K562 (cell line): ENCODE results near the gene SMIM30. TPM values are rescaled to one million over a fixed set of nuclear protein-coding genes. Genes with fewer than 3 reads are reported as not detected.
"Not testable (repeated sequence)": the region's sequence is repeated elsewhere in the genome, so short reads cannot be mapped to it uniquely, and the experiment has no call there.

Experiments used
- ATAC-seq: fragments of 200-7000 bp; cut with Tn5 transposase; 3 replicates; pipeline ENCODE4 v1.9.1; 2020; ENCODE audit warnings: moderate library complexity
- BruUV-seq: library from RNA; stranded (reverse); fragments of 400-500 nt; replicated peaks from 2 replicates; lab custom pipeline; 2021; lab: Mats Ljungman, UMichigan
- CTCF ChIA-PET: fragments of 300-600 bp; formaldehyde crosslinking; extraction: SDS; loops from one replicate; lab custom pipeline; 2021; ENCODE audit warnings: low intra/inter-chr PET ratio; lab: Yijun Ruan, JAX
- POLR2A ChIA-PET: fragments of 300-600, 350-650 bp; sonication (Branson Sonifier 250); formaldehyde crosslinking; extraction: SDS; loops from one replicate; lab custom pipeline; 2021; ENCODE audit warnings: antibody characterized with exemption, inconsistent platforms; lab: Yijun Ruan, JAX
- DNase-seq, 4 experiments: peaks; one replicate each; pipeline versions ENCODE4 v3.0.0 to v3.0.0-alpha.2; 2011 to 2018; ENCODE audit warnings: low spot score in 3 of 4, mixed read lengths in 3 of 4; ENCODE audit errors: extremely low read depth in 1 of 4
- FAIRE-seq: peaks from 2 replicates; lab custom pipeline; 2011; peaks lifted over from hg19 to GRCh38; lab: Jason Lieb, UNC
- H2AFZ ChIP-seq: 2 replicates; pipeline ENCODE4 v1.6.0; 2011; ENCODE audit warnings: low read depth, low read length, control low read depth, inconsistent platforms
- H3K27ac ChIP-seq: fragments of 200-600 bp; 3 replicates; pipeline ENCODE4 v1.8.0; 2011; ENCODE audit warnings: low read depth, mild to moderate bottlenecking, control low read depth, inconsistent platforms, low read length, moderate library complexity, mixed read lengths; ENCODE audit errors: extremely low read depth
- H3K27me3 ChIP-seq, 2 experiments: fragments of 300-600 bp in 1 of 2; 2 replicates in 1 of 2; 3 replicates in 1 of 2; pipeline versions ENCODE4 v1.6.0 to v1.8.0; 2011; ENCODE audit warnings: inconsistent platforms in 2 of 2, low read length in 2 of 2, mild to moderate bottlenecking in 1 of 2, mixed read lengths in 1 of 2, moderate library complexity in 1 of 2; ENCODE audit not compliant: control insufficient read depth in 2 of 2, insufficient read depth in 2 of 2
- H3K36me3 ChIP-seq: fragments of 300-600 bp; 3 replicates; pipeline ENCODE4 v1.8.0; 2011; ENCODE audit warnings: mild to moderate bottlenecking, low read length, inconsistent platforms; ENCODE audit not compliant: control insufficient read depth, insufficient read depth
- H3K4me1 ChIP-seq, 2 experiments: fragments of 200-600 bp in 1 of 2; replicated peaks in 1 of 2; 2 replicates in 1 of 2; 3 replicates in 1 of 2; pipeline versions ENCODE4 v1.5.1 to v1.8.0; 2011; ENCODE audit warnings: inconsistent platforms in 2 of 2, low read length in 2 of 2, mild to moderate bottlenecking in 1 of 2, mixed read lengths in 1 of 2, moderate library complexity in 1 of 2; ENCODE audit not compliant: control insufficient read depth in 2 of 2, insufficient read depth in 2 of 2
- H3K4me2 ChIP-seq: 2 replicates; pipeline ENCODE4 v1.6.1; 2011; ENCODE audit warnings: low read length, control low read depth, inconsistent platforms, mixed read lengths; ENCODE audit not compliant: insufficient read depth
- H3K4me3 ChIP-seq: fragments of 200-600 bp; sonication (generic), shearing (Covaris generic); 2 replicates; pipeline ENCODE4 v1.5.1; 2016; ENCODE audit warnings: control low read depth, inconsistent platforms
- H3K79me2 ChIP-seq: fragments of 200-600 bp; 3 replicates; pipeline ENCODE4 v1.8.0; 2011; ENCODE audit warnings: low read length, inconsistent platforms; ENCODE audit not compliant: control insufficient read depth, insufficient read depth
- H3K9ac ChIP-seq, 2 experiments: 2 replicates each; pipeline versions ENCODE4 v1.6.0 to v1.6.1; 2011; ENCODE audit warnings: low read depth in 2 of 2, low read length in 2 of 2, control low read depth in 1 of 2, inconsistent platforms in 1 of 2, mild to moderate bottlenecking in 1 of 2, mixed read lengths in 1 of 2; ENCODE audit not compliant: insufficient read depth in 1 of 2
- H3K9me1 ChIP-seq: one replicate; pipeline ENCODE4 v1.6.0; 2011; ENCODE audit warnings: inconsistent platforms, mild to moderate bottlenecking, low read length, moderate library complexity; ENCODE audit not compliant: control insufficient read depth, insufficient read depth
- H3K9me3 ChIP-seq: replicated peaks from 2 replicates; pipeline ENCODE4 v1.5.1; 2011; ENCODE audit warnings: low read depth, low read length, inconsistent platforms; ENCODE audit not compliant: control insufficient read depth, insufficient read depth
- H4K20me1 ChIP-seq: replicated peaks from 2 replicates; pipeline ENCODE4 v1.6.1; 2011; ENCODE audit warnings: low read length, inconsistent platforms, mixed read lengths; ENCODE audit not compliant: control insufficient read depth, insufficient read depth
- ATF4 ChIP-seq: fragments of 450-650 bp; formaldehyde crosslinking; IDR thresholded peaks from 2 replicates; pipeline ENCODE4 v1.4.0; 2022; ENCODE audit warnings: mild to moderate bottlenecking, moderate library complexity
- ATF7 ChIP-seq: fragments of 450-650 bp; IDR thresholded peaks from 2 replicates; pipeline ENCODE4 v1.7.1; 2014; ENCODE audit warnings: mild to moderate bottlenecking, moderate library complexity
- CEBPB ChIP-seq: fragments of 450-650 bp; IDR thresholded peaks from 2 replicates; pipeline ENCODE4 v1.6.1; 2016; ENCODE audit warnings: missing genetic modification characterization, missing compliant biosample characterization
- CEBPG ChIP-seq, 3 experiments: fragments of 200-800 bp in 1 of 3; sonication (Bioruptor generic) in 1 of 3; sonication (generic) in 1 of 3; formaldehyde crosslinking in 1 of 3; IDR thresholded peaks in 2 of 3; conservative IDR thresholded peaks in 1 of 3; 2 replicates each; pipeline versions ENCODE4 v1.6.1 to v1.8.0; 2016 to 2022; ENCODE audit warnings: missing compliant biosample characterization in 2 of 3, missing genetic modification characterization in 2 of 3, mild to moderate bottlenecking in 1 of 3, missing genetic modification reagents in 1 of 3
- EP400 ChIP-seq: fragments of 450-650 bp; IDR thresholded peaks from 2 replicates; pipeline ENCODE4 v1.6.1; 2017; ENCODE audit warnings: antibody characterized with exemption, mild to moderate bottlenecking, moderate library complexity
- JUN ChIP-seq, 2 experiments: sonication (generic) in 1 of 2; formaldehyde crosslinking in 1 of 2; IDR thresholded peaks; 2 replicates each; pipeline versions ENCODE4 v1.6.1 to v1.8.0; 2012 to 2022; ENCODE audit warnings: borderline replicate concordance in 2 of 2, mild to moderate bottlenecking in 2 of 2, improper control_type of control experiment in 1 of 2, low read depth in 1 of 2, low read length in 1 of 2, missing genetic modification reagents in 1 of 2
- JUND ChIP-seq, 2 experiments: IDR thresholded peaks; 2 replicates in 1 of 2; 3 replicates in 1 of 2; pipeline ENCODE4 v1.6.1; 2011; ENCODE audit warnings: borderline replicate concordance in 2 of 2, low read depth in 2 of 2, low read length in 2 of 2, improper control_type of control experiment in 1 of 2, missing biosample characterization in 1 of 2, missing genetic modification characterization in 1 of 2, missing genetic modification reagents in 1 of 2
- L3MBTL2 ChIP-seq: fragments of 450-650 bp; IDR thresholded peaks from 2 replicates; pipeline ENCODE4 v1.6.1; 2016; ENCODE audit warnings: mild to moderate bottlenecking, moderate library complexity
- WGBS: fragments of 100-300 bp; shearing (Covaris generic); methylation state at CpG from one replicate; pipeline ENCODE4 v1.1.6; 2016; ENCODE audit warnings: low coverage, mixed read lengths; ENCODE audit not compliant: insufficient coverage; ENCODE audit errors: missing lambda C conversion rate; 5-methylcytosine and 5-hydroxymethylcytosine counted together
- in situ Hi-C: fragments of 300-500 bp; cut with MboI; formaldehyde crosslinking; loops from 4 replicates; pipeline ENCODE4 v1.15.0; 2018; ENCODE audit warnings: inconsistent platforms, mixed read lengths
- intact Hi-C: fragments of 100-400 bp; cut with micrococcal nuclease; formaldehyde crosslinking; loops from 2 replicates; pipeline ENCODE4 v1.14.2; 2022
- polyA plus RNA-seq, 8 experiments: library from polyadenylated mRNA; depleted of rRNA in 4 of 8; stranded (reverse) in 5 of 8; unstranded in 3 of 8; fragments of >200 nt; fragmentation: Nextera tagmentation in 2 of 8; fragmentation: Illumina TruSeq in 1 of 8; extraction: Ambion mirVana in 2 of 8; extraction: Trizol in 1 of 8; gene quantifications; 2 replicates each; pipeline versions ENCODE4 v1.2.1 to v1.2.3, GENCODE V29; 2011 to 2014; ENCODE audit warnings: inconsistent platforms in 1 of 8, missing spikeins in 1 of 8
- total RNA-seq, 7 experiments: library from RNA; depleted of rRNA in 6 of 7; stranded (reverse); fragments of >200 nt in 6 of 7; fragmentation: Illumina TruSeq in 2 of 7; extraction: Trizol in 2 of 7; gene quantifications; 2 replicates each; pipeline versions ENCODE4 v1.2.1 to v1.2.3, GENCODE V29; 2011 to 2021; ENCODE audit warnings: low replicate concordance in 1 of 7
- TF ChIP-seq, protein P1 (sequence below), 2 experiments: fragments of 450-650 bp in 1 of 2; sonication (generic) in 1 of 2; formaldehyde crosslinking in 1 of 2; IDR thresholded peaks in 1 of 2; conservative IDR thresholded peaks in 1 of 2; 2 replicates each; pipeline versions ENCODE4 v1.6.1 to v1.8.1; 2016 to 2023; ENCODE audit warnings: mild to moderate bottlenecking in 2 of 2, moderate library complexity in 2 of 2, inconsistent platforms in 1 of 2, missing genetic modification reagents in 1 of 2
- TF ChIP-seq, protein P2 (sequence below): fragments of 450-650 bp; formaldehyde crosslinking; IDR thresholded peaks from 2 replicates; pipeline ENCODE4 v1.4.0; 2020; ENCODE audit warnings: mild to moderate bottlenecking

The SMIM30 gene
- total and polyA plus RNA-seq, 9 of the 15 experiments (the other 6 are each of a cell fraction or from before 2014, with no cell fraction given), result 161 to 891 (median 316) TPM

DNA sequence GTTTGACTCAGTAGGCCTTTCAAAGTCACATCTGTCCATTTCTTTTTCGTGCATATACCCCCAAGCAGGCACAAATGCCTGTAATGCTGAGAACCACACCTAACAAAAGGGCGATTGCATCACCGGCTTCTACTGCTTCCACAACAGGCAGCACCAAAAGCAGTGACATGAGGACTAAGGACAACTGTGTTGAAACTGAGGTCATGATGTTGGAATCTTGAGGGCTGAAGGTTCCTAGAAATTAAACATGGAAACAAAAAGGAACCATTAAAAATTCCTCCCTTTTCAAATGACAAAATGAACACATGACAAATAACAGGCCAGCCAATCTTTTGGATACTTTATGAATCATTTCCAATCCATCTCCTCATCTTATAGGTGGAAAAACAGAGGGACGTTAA lies 980 bp downstream of the SMIM30 start:
- 17% methylated on average over 4 of the region's 4 CpGs for WGBS
- H3K9me3 ChIP-seq; in situ Hi-C loops; CTCF ChIA-PET; FAIRE-seq; H3K27me3 ChIP-seq; H4K20me1 ChIP-seq; H3K9me1 ChIP-seq; POLR2A ChIA-PET; TF ChIP-seq JUND (tag; IDR thresholded peaks at IDR 0.05; ENCODE audit: borderline replicate concordance, low read depth, low read length); JUN (CRISPR knock-in tag; IDR thresholded peaks at IDR 0.05; ENCODE audit: borderline replicate concordance): not testable (repeated sequence)
- 0 out of 2 replicates have a peak overlapping the region, but pooled peaks have one; percentile 92 for H2AFZ ChIP-seq
- TSS peak; percentile 54 for BruUV-seq
- peak; percentile 40 for ATAC-seq
- H3K9ac ChIP-seq, result peak overlapping the region in 1 of 2 experiments; percentile 83; a peak in 3 of 4 replicates
- intact Hi-C loops, result loop anchor here (10.0 kb wide), 1 partner anchor 333 kb away; no protein-coding TSS in a partner anchor
- TF ChIP-seq L3MBTL2, result peak; percentile 44; the same call in 1 of the 2 replicates
- TF ChIP-seq ATF4 (CRISPR knock-in tag), result peak; percentile 33; the same call in 1 of the 2 replicates
- TF ChIP-seq CEBPG (CRISPR knock-in tag; IDR thresholded peaks at IDR 0.05), result peak; percentile 90
- peak; percentile 91 to 92 for TF ChIP-seq CEBPG (tag; conservative IDR thresholded peaks at IDR 0.05 in 1 of 2, IDR thresholded peaks at IDR 0.05 in 1 of 2)
- TF ChIP-seq, protein P1, sequence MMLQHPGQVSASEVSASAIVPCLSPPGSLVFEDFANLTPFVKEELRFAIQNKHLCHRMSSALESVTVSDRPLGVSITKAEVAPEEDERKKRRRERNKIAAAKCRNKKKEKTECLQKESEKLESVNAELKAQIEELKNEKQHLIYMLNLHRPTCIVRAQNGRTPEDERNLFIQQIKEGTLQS (IDR thresholded peaks at IDR 0.05), result peak; percentile 97
- TF ChIP-seq, protein P1 (CRISPR knock-in tag; conservative IDR thresholded peaks at IDR 0.05), result 0 out of 2 replicates have a peak, but pooled peaks have one; percentile 45
- peak; percentile 95 for TF ChIP-seq CEBPB (tag)
- 0 out of 2 replicates have a peak, but pooled peaks have one; percentile 30 for TF ChIP-seq JUND (IDR thresholded peaks at IDR 0.05; ENCODE audit: borderline replicate concordance, low read depth, low read length)
- TF ChIP-seq JUN (IDR thresholded peaks at IDR 0.05; ENCODE audit: borderline replicate concordance, low read depth, low read length), result 0 out of 2 replicates have a peak, but pooled peaks have one; percentile 32
- TF ChIP-seq EP400, result peak; percentile 34; the same call in 1 of the 2 replicates
- peak; percentile 63; the same call in 1 of the 2 replicates for TF ChIP-seq ATF7
- TF ChIP-seq, protein P2, sequence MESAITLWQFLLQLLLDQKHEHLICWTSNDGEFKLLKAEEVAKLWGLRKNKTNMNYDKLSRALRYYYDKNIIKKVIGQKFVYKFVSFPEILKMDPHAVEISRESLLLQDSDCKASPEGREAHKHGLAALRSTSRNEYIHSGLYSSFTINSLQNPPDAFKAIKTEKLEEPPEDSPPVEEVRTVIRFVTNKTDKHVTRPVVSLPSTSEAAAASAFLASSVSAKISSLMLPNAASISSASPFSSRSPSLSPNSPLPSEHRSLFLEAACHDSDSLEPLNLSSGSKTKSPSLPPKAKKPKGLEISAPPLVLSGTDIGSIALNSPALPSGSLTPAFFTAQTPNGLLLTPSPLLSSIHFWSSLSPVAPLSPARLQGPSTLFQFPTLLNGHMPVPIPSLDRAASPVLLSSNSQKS, result 0 out of 2 replicates have a peak, but pooled peaks have one; percentile 11
- H3K79me2 ChIP-seq, result peaks cover 14% of the 10 kb centered on the region
- peak overlapping the region; percentile 85 for H3K4me2 ChIP-seq
- DNase-seq, result peak in 1 of 4 experiments; percentile 64
- H3K27ac ChIP-seq, result peak overlapping the region; percentile 75
- H3K4me1 ChIP-seq, result peaks cover 0 to 23% of the 10 kb centered on the region in 2 experiments; a peak in 3 of 5 replicates
- peak overlapping the region; percentile 59 for H3K4me3 ChIP-seq
- H3K36me3 ChIP-seq, result peaks cover 40% of the 10 kb centered on the region
